Coronary artery (tissue), 2 donors: ENCODE results near the gene ZIC5.

Source experiments
- DNase-seq: peaks from one replicate; pipeline ENCODE4 v3.0.0-alpha.2; 2017; ENCODE audit warnings: low spot score
- H3K27ac ChIP-seq, 2 donors: fragments of 200-600 bp; sonication (generic); one replicate each; pipeline ENCODE4 v1.5.1; 2016 to 2019
- H3K4me3 ChIP-seq: fragments of 200-600 bp; sonication (generic); 2 replicates; pipeline ENCODE4 v1.5.1; 2016; ENCODE audit warnings: mild to moderate bottlenecking, moderate library complexity
- TF ChIP-seq, protein P1 (sequence below): fragments of 200-600 bp; sonication (generic); IDR thresholded peaks from one replicate; pipeline ENCODE4 v1.5.1; 2019; ENCODE audit warnings: antibody characterized with exemption

Gene ZIC5

DNA sequence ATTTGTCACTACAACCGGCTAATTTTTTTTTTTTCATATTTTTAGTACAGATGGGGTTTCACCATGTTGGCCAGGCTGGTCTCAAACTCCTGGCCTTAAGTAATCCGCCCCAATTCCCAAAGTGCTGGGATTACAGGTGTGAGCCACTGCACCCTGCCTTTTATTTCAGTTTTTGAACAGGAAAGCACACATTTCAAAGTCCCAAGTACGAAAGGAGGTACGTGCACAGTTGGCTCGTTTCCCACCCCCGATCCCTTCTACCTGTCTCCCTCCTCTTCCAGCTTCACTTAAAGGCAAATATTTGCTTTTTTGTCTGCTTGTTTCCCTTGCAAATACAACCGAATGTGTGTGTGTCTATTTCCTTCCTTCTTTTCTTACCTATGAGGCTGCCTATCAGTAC lies 30.5 kb downstream of the ZIC5 start:
- H3K4me3 ChIP-seq: no peak overlapping the region
- TF ChIP-seq, protein P1, sequence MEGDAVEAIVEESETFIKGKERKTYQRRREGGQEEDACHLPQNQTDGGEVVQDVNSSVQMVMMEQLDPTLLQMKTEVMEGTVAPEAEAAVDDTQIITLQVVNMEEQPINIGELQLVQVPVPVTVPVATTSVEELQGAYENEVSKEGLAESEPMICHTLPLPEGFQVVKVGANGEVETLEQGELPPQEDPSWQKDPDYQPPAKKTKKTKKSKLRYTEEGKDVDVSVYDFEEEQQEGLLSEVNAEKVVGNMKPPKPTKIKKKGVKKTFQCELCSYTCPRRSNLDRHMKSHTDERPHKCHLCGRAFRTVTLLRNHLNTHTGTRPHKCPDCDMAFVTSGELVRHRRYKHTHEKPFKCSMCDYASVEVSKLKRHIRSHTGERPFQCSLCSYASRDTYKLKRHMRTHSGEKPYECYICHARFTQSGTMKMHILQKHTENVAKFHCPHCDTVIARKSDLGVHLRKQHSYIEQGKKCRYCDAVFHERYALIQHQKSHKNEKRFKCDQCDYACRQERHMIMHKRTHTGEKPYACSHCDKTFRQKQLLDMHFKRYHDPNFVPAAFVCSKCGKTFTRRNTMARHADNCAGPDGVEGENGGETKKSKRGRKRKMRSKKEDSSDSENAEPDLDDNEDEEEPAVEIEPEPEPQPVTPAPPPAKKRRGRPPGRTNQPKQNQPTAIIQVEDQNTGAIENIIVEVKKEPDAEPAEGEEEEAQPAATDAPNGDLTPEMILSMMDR: no peak
- no peak overlapping the region for H3K27ac ChIP-seq
- DNase-seq: no peak

DNA sequence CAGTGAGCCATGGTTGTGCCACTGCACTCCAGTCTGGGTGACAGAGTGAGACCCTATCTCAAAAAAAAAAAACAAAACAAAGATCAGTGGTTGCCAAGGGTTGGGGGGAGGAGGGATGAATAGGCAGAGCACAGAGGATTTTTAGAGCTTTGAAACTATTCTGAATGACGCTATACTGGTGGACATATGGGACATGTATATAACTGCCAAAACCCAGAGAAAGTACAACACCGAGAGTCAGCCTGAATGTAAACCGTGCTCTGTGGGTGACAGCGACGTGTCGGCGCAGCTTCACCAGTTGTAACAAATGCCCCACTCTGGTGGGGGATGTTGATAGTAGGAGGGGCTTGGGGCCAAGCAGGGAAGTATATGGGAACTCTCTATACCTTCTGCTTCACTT lies 32.9 kb downstream of the ZIC5 start:
- TF ChIP-seq, protein P1: no peak
- DNase-seq: no peak
- Histone ChIP-seq H3K4me3 (no peak overlapping the region), H3K27ac (no peak overlapping the region)

DNA sequence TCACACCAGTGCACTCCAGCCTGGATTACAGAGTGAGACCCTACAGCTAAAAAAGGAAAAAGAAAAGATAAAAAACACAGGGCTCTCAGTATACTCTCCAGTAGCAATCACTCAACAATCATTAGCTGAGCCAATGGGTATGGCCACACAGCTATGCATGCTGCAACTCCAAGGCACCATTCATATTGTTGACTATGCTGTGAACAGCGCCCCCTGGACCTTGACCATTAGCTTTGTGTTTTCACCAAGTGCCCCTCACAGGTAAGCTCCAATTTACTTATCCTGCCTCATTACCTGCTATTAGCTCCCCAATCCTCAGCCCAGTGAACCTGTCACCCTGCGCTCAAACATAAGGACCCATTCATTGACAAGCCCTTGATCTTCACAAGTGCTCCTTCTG lies 35.8 kb downstream of the ZIC5 start:
- H3K4me3 ChIP-seq: no peak overlapping the region
- no peak for DNase-seq
- H3K27ac ChIP-seq: no peak overlapping the region
- TF ChIP-seq, protein P1: no peak

DNA sequence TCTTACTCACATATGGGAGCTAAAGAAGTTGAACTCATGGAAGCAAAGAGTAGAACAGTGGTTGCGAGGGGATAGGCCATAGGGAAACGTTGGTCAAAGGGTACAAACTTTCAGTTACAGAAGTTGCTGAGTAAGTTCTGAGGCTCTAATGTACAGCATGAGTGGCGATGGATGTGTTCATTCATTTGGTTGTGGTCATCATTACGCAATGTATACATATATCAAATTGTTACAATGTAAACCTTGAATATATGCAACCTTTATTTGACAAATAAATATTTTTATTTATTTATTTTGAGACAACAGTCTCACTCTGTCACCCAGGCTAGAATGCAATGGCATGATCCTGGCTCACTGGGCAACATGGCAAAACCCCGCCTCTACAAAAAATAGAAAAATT lies 38.7 kb downstream of the ZIC5 start:
- TF ChIP-seq, protein P1: no peak
- H3K27ac ChIP-seq: no peak overlapping the region
- no peak for DNase-seq
- no peak overlapping the region for H3K4me3 ChIP-seq

DNA sequence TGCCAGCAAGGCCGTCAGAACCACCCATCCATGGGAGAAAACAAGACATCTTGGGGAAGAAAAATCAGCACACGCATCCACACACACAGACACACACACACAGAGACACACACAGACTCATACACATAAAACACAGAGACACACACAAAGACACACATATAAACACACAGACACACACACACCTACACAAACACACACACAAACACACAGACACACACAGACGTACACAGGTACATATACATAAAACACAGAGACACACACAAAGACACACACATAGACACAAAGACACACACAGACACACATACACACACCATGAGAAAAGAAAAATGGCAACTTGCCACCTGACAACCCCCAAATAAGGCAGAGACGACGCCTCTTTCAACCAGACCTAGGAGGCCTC lies 40.6 kb downstream of the ZIC5 start:
- H3K4me3 ChIP-seq: no peak overlapping the region
- TF ChIP-seq, protein P1: no peak
- no peak overlapping the region for H3K27ac ChIP-seq
- no peak for DNase-seq

DNA sequence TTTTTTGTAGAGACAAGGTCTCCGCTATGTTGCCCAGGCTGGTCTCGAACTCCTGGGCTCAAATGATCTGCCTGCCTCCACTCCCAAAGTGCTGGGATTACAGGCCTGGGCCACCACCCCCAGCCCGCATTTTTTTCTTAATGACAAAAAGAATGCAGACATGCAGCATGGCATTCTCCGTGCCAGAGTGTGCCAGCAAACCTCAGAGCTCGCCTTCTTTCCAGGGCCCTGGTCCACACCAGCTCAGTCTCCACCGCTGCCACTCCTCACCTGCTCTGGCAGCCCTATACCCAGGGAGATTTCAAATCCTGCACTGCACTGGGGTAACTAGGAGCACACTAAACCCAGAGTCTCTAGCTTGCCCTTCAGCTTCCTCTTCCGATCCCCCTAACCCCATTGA lies 41.7 kb downstream of the ZIC5 start:
- TF ChIP-seq, protein P1: no peak
- Histone ChIP-seq H3K4me3 (no peak overlapping the region), H3K27ac (no peak overlapping the region)
- DNase-seq: no peak

DNA sequence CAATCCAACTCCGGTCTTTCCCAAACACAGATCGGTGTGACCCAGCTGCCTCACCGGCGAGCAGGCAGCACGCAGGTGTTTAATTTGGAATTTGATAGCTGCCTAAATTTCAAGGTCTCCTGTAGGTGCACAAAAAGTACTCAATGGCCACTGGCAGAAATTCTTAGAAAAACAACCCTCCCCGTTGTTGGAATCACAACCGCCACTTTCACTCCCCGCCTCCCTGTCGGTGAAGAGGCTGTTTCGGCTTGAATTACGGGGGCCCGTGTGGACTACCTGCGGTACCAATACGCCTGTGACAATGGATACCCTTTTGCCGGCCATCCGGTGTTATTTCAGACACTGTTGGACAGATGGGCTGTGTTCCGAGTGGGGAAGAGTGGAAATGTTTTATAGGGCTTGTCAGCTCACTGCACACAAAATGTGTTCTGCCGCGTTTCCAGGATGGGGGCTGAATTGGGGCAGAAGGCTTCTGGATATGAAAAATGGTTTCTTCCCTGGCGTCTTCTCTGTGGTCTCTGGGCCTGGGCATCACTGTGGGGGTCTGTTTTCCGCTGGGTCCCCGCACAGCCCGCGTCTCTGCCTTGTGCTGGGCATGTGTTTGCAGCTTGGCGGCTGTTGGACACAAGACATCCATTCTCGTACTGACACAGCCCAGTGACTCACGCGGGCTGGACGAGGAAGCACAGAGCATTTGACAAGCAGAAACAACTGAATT lies 45.4 kb downstream of the ZIC5 start:
- H3K4me3 ChIP-seq: no peak overlapping the region

More for the DNA sequence above, 45.4 kb downstream of the ZIC5 start:
- DNase-seq: no peak
- no peak overlapping the region for H3K27ac ChIP-seq
- TF ChIP-seq, protein P1: no peak
